NCI-H524 treated with DMSO at 0.1 percent for 48 hours (cell line): ENCODE results near the gene DUS3L.

Source experiments
- DNase-seq: peaks from one replicate; lab custom pipeline; 2025; lab: John Stamatoyannopoulos, UW

The DUS3L gene

GRCh38 chr19:5821521-5822180, 30.7 kb upstream of the DUS3L start:
- DNase-seq, result no peak

DNA sequence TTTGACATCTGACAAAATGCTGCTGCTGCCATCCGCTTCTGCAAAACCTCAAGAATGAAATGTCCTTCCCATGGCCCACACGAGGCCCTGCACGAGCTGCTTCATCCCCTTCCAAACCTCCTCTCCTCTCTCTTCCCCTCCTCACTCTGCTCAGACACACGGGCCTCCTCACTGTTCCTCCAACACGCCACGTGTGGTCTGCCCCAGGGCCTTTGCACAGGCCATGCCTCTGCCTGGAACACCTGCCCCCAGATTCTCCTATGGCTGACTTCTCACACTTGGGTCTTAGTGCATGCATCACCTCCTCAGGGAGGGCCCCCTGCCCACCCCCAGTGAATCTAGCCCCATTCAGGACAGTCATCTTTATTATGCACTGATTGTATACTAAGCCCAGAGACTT, 29.8 kb upstream of the DUS3L start:
- no peak for DNase-seq

DNA sequence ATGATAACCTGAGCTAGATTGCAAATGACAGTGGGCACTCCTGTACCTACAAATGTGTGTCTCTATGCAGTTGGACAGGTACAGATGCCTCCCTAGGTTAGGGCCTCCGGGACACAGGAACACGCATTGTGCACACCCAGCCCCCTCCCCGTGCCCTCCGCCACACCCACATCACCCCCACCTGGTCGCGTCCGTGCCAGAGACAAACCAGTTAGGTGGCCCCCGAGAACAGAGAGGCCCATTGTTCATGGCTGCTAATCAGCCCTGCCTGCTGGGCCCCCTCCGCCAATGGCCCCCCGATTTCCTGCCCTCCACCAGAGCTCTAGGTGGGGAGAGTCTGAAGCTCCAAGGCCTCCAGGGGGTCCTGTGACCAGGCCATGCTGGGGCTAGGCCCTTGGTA, 27.6 kb upstream of the DUS3L start:
- DNase-seq, result no peak

DNA sequence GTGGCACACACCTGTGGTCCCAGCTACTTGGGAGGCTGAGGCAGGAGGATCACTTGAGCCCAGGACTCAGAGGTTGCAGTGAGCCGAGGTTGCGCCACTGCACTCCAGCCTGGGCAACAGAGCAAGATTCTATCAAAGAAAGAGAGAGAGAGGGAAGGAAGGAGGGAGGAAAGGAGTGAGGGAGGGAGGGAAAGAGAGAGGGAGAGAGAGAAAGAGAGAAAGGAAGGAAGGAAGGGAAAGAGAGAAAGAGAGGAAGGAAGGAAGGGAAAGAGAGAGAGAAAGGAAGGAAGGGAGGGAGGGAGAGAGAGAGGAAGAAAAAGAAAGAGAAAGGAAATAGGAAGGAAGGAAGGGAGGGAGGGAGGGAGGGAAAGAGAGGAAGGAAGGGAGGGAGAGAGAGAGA, 26.3 kb upstream of the DUS3L start:
- no peak for DNase-seq

- no peak for DNase-seq
These were observed 23.9 kb upstream of the DUS3L start for GRCh38 chr19:5814852-5815246.

DNA sequence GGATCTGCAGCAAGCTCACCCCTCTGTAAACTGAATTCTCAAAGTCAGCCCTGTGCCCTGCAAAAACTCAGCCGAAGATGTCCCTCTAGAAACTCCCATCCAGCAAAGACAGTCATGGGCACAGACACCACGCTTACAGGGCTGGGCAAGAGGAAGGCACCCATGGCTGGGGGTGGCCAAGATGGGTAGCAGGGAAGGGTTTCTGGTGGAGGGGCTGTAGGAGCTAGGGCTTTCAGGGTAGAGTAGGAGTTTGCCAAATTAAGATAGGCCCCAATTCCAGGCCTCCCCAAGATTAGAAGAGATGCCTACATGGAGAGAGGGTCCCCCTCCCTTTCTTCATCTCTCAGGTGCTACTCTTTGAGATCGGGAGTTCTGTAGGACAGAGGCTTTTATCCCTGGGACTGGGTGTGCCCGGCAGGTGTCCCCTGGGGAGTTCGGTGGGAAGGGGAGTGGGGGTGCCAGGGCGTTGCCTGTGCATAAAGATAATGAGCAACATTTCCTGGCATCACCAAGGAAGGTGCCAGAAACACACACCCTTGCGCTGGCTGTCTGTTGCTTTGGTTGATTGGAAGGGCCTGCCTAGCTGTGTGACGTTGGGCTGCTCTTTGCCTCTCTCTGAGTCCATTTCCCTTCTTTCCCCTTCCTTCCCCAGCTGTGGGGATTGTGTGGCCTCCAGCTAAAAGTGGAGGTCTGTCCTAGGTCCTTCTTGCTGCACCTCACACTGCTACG, 23.3 kb upstream of the DUS3L start:
- no peak for DNase-seq

DNA sequence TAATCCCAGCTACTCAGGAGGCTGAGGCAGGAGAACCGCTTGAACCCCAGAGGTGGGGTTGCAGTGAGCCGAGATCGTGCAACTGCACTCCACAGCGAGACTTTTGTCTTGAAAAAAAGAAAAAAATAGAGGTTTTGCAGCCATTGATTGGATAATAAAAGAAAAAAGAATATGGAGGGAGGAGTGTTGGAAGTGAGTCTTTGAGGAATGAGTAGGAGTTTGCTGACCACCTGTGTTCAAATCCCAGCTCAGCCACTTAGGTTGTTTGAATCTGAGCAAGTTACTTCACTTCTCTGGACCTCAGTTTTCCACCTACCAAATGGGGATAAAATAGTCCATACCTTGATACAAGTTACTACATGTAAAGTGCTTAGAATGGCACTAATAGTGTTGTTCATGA, 20.2 kb upstream of the DUS3L start:
- DNase-seq, result no peak

- no peak for DNase-seq
These were observed 18.5 kb upstream of the DUS3L start for GRCh38 chr19:5809469-5809868.

DNA sequence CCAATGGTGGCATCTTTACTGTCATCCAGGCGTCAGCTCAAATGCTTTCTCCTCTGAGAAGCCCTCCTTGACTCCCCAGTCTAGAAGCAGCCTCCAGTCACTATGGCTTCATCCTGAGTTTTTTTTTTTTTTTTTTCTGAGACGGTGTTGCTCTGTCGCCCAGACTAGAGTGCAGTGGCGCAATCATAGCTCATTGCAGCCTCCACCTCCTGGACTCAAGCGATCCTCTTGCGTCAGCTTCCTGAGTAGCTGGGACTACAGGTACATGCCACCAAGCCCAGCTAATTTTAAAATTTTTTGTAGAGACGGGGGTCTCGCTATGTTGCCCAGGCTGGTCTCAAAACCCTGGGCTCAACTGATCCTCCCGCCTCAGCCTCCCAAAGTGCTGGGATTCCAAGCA, 18.1 kb upstream of the DUS3L start:
- no peak for DNase-seq

DNA sequence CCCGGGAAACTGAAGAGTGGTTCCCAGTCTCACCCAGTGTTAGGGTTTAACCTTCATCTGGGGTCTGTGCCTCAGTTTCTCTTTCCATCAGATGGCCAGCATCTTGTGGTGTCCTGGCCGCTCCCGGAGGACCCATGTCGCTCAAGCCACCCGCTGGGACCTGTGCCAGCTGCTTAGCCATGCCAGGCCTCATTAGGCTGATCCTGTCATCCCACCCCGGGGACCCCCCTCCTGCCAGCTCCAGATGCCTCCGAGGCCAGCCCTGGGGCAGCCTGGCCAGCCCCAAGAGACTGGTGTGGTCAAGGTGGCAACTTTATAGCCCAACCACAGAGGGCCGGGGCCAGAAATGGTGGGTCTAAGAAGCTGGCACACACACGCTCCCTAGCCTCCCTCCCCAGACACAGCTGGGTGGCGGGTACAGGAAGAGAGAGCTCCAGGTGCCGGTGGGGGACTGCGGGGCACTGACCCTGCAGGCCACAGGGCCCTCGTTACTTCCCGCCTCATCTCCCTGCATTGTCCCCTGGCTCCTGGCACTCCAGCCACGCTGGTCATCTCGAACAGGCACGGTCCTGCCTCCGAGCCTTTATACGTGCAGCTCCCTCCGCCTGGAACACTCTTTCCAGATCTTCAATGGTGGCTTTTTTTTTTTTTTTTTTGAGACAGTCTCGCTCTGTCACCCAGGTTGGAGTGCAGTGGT, 17.3 kb upstream of the DUS3L start:
- DNase-seq, result no peak

DNA sequence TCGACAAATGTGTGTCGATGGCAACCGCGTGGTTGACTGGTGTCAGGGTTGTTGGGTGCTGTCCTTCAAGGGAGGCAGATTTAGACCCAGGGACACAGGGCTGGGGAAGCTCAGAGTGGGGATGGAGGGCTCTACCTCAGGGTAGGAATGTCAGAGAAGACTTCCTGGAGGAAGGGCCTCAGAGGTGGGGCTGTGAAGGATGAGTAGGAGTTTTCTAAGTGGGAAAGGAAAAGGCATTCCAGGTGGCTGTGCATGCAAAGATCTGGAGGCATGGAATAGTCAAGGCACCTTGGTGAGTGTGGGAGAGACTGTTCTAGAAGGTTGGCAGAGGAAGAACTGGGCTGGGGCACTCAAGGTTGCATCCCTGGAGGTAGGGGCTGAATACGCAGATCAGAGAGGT, 15.9 kb upstream of the DUS3L start:
- DNase-seq, result no peak

DNA sequence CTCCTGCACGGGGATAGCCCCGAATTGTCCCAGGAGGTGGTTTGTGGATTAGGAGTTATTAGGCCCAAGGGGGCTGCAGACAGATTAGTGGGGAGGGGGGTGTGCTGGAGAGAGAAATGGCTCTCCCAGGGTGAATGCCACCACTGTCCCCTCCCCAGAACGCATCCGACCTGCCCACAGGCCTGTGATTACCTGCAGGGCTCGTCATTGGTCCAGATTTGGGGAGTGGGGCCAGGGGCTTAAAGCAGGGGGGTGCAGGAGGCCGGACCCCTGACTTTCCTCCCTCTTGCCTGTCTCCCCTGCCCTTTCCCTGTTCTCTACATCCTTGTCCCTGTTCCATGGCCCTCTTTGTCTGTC, 15.1 kb upstream of the DUS3L start:
- DNase-seq, result no peak

- peak; percentile 33 for DNase-seq
These were observed 14.6 kb upstream of the DUS3L start for GRCh38 chr19:5805462-5806132.

DNA sequence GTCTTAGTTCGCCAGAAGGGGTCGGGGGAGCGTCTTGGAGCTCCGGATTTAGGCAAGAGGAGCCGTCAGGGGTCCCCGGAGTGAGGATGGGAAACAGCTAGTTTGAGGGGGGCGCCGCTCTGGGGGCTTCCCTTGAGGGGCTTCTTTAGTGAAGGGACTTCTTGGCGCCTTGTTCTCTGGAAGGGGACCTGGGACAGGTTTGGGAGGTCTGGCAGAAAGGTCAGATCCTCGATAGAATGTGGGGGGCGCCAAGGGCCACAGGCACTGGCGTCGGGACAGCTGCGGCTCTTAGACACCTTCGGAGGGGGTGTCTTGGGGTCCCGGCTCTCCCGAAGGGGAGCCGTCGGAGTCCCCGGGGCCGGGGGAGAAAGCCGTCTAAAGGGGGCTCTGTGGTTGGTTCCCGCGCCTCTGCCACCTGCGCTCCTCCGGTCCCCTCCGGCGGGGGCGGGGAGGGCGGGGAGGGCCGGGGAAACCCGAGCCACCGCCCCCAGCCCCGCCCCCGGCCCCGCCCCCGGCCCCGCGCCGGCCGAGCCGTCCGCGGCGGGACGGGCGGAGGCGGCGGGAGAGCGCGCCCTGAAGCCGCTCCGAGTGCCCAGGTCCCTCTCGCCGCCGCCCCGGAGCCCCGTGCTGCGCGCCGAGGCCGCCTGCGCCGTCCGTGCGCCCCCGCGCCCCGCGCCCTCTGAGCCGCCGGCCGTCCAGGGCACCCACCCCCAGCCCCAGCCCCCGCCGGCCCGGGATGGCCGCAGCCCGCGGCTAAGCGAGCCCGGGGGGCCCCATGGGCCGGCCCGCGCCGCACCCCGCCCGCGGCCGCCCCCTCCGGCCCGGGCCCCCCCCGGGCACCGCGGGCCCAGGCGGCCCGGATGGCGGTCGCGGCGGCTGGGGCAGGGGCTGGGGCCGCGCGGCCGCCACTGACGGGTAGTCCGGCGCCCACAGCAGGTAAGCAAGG, 13.8 kb upstream of the DUS3L start, which contains the start of gene NRTN:
TSS of gene NRTN (plus strand) at position 552 of the 946 bp plus-strand sequence. CDS start 19,099 bp downstream, outside the sequence.
- no peak for DNase-seq

DNA sequence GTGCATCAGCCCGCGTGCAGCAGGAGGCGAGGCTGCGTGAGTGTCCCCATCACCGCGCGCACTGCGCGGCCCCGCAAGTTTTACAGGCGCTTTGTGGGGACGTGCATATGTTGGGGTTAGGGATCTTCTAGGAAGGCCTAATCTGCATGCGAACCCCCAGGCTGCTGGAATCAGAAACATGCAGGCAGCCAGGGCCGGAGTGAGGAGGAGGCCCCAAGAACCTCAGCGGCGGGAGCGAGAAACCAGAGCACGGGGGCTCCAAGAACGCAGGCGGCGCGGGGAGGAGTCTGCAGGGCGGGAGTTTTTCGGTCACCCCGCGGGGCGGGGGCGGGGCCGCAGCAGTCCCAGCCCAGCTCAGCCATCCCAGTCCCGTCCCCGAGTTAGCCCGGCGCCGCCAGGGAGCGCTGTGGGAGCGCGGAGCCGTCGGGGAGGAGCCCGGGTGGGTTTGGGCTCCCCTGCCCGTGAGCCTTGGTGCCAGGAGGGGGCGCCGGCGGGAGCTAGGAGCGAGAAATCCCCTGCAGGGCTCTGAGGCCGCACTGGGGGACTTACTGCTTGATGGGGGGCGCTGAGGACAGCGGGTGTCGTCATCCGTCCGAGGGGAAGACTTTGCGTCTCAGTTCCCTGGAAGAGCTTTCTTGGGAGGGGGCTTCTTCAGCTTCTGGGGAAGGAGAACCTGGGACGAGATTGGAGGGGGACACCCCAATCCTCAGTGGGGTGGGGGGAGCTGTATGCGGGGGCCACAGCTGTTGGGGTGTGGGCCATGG, 13.0 kb upstream of the DUS3L start:
- DNase-seq, result peak; percentile 58

GRCh38 chr19:5803441-5803751, 12.4 kb upstream of the DUS3L start:
- DNase-seq, result no peak

GRCh38 chr19:5801796-5802619, 11.0 kb upstream of the DUS3L start:
- DNase-seq, result peak; percentile 79

- DNase-seq, result no peak
These were observed 9.7 kb upstream of the DUS3L start for GRCh38 chr19:5800361-5801270.
